PC-3 (cell line): ENCODE measurements around the gene CXCL10.

ENCODE experiments used
- EZH2phosphoT487 ChIP-seq: fragments of 300-600 bp; sonication (generic); IDR thresholded peaks from 2 replicates; pipeline ENCODE4 v1.6.1; 2018; ENCODE audit warnings: mild to moderate bottlenecking, antibody characterized with exemption, low read length, borderline replicate concordance
- TF ChIP-seq, protein P1 (sequence below): fragments of 300-600 bp; sonication (generic); conservative IDR thresholded peaks from 2 replicates; pipeline ENCODE4 v1.5.1; 2017; ENCODE audit warnings: antibody characterized with exemption, low read depth, mild to moderate bottlenecking, low read length

GRCh38 chr4:76022677-76023076 lies 620 bp downstream of the CXCL10 start:
- TF ChIP-seq EZH2phosphoT487, result no peak
- TF ChIP-seq, protein P1, sequence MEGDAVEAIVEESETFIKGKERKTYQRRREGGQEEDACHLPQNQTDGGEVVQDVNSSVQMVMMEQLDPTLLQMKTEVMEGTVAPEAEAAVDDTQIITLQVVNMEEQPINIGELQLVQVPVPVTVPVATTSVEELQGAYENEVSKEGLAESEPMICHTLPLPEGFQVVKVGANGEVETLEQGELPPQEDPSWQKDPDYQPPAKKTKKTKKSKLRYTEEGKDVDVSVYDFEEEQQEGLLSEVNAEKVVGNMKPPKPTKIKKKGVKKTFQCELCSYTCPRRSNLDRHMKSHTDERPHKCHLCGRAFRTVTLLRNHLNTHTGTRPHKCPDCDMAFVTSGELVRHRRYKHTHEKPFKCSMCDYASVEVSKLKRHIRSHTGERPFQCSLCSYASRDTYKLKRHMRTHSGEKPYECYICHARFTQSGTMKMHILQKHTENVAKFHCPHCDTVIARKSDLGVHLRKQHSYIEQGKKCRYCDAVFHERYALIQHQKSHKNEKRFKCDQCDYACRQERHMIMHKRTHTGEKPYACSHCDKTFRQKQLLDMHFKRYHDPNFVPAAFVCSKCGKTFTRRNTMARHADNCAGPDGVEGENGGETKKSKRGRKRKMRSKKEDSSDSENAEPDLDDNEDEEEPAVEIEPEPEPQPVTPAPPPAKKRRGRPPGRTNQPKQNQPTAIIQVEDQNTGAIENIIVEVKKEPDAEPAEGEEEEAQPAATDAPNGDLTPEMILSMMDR, result no peak
